VCaP (cell line): ENCODE results near the gene KIF18B.

ENCODE experiments used
- H3K27ac ChIP-seq: fragments of 450-650 bp; 2 replicates; pipeline ENCODE4 v1.5.1; 2017
- TF ChIP-seq, protein P1 (sequence below): fragments of 450-650 bp; conservative IDR thresholded peaks from 2 replicates; pipeline ENCODE4 v1.5.1; 2017; ENCODE audit warnings: mild to moderate bottlenecking, moderate library complexity

KIF18B gene

DNA sequence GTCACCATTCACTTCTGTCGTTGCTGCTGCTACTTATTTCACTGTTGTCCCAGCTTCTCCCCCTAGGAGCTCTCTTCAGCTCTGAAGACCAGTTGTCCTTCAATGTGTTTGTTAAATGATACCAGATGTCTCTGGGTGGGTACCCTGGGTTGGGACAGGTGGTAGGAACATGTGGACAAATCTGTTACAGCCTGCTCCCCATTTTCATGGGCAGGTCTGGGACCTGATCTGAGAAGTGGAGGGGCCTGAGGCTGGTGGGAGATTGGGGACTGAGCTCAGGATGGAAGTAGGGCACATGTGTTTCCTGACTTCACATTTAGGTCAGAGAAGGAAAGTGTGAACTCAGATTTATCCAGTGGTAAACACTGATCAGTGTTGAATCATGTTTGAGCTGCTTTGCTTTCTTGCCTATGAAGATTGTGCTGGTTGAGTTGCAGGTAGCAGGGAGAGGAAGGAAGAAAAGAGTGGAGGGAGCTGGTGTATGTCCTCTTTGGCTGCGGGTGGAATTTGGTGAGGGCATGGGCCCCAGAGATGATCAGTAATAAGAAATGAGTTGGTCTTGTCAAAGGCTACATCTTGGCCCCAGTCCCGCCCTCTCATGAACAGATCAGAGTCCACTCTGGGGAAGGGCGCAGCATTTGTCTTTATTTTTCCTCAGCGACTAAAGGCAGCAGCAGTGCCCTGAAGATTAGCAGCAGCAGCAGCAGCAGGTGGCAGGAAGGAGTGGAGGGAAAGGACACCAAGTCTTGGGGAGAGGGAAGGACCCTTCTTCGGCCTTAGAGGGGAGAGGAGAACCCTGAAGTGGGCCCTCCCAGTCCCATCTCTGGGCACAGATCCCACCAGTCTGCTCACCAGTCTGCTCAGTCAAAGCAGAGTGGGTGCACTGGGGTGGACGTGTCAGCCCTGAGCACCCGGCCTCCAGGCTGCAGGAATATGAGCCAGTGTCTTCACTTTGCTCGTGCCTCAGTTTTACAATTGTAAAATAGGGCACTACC lies 42.3 kb downstream of the KIF18B start:
- H3K27ac ChIP-seq = no peak overlapping the region
- TF ChIP-seq, protein P1, sequence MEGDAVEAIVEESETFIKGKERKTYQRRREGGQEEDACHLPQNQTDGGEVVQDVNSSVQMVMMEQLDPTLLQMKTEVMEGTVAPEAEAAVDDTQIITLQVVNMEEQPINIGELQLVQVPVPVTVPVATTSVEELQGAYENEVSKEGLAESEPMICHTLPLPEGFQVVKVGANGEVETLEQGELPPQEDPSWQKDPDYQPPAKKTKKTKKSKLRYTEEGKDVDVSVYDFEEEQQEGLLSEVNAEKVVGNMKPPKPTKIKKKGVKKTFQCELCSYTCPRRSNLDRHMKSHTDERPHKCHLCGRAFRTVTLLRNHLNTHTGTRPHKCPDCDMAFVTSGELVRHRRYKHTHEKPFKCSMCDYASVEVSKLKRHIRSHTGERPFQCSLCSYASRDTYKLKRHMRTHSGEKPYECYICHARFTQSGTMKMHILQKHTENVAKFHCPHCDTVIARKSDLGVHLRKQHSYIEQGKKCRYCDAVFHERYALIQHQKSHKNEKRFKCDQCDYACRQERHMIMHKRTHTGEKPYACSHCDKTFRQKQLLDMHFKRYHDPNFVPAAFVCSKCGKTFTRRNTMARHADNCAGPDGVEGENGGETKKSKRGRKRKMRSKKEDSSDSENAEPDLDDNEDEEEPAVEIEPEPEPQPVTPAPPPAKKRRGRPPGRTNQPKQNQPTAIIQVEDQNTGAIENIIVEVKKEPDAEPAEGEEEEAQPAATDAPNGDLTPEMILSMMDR = no peak

GRCh38 chr17:44904001-44904984 lies 43.3 kb downstream of the KIF18B start:
- TF ChIP-seq, protein P1 = no peak
- no peak overlapping the region for H3K27ac ChIP-seq

GRCh38 chr17:44903012-44903685 lies 44.4 kb downstream of the KIF18B start:
- no peak overlapping the region for H3K27ac ChIP-seq
- TF ChIP-seq, protein P1 = no peak

DNA sequence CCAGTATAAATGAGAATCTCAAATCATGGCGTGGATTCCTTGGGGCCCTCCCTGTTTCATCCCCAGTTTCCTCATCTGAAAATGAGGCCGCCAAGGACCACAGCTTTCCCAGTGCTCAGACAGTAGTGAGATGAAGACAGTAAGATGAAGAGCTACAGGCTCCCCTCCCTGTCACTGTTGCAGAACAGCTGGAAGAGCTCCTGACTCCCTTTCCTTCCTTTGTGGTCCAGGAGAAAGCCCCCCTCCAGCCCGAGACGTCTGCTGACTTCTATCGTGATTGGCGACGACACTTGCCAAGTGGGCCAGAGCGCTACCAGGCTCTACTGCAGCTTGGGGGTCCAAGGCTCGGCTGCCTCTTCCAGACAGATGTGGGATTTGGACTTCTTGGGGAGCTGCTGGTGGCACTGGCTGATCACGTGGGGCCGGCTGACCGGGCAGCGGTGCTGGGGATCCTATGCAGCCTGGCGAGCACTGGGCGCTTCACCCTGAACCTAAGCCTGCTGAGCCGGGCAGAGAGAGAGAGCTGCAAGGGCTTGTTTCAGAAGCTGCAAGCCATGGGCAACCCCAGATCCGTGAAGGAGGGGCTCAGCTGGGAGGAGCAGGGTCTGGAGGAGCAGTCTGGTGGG lies 45.3 kb downstream of the KIF18B start:
- no peak overlapping the region for H3K27ac ChIP-seq
- TF ChIP-seq, protein P1 = no peak

DNA sequence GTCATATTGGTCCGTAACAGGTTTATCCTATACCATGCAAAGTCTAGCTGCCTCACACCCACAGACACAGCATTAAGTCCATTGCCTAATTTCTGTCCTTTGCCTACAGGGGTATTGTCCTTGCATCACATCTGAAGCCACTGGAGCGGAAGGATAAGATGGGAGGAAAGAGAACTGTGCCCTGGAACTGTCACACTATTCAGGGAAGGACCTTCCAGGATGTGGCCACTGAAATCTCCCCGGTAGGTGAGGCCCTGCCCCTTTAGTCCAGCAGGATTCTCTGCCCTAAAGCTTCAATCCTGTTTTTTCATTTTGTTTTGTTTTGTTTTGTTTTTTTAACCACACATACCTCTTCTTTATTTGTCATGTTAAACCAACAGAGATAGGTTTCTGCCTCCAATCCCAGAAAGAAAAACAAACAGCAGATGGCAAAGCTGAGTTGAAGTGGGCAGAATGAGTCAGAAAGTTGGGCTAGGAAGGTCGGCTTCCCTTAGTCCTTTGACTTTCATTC lies 46.1 kb downstream of the KIF18B start:
- no peak overlapping the region for H3K27ac ChIP-seq
- TF ChIP-seq, protein P1 = no peak

GRCh38 chr17:44900894-44901293 lies 46.7 kb downstream of the KIF18B start:
- TF ChIP-seq, protein P1 = no peak
- no peak overlapping the region for H3K27ac ChIP-seq
